ENCODE data around the gene ATP10A. TPM values are rescaled to one million over a fixed set of nuclear protein-coding genes. Genes with fewer than 3 reads are reported as not detected.

Gene ATP10A
- total RNA-seq, 1 experiment from 2014 or later: 0.02 TPM

DNA sequence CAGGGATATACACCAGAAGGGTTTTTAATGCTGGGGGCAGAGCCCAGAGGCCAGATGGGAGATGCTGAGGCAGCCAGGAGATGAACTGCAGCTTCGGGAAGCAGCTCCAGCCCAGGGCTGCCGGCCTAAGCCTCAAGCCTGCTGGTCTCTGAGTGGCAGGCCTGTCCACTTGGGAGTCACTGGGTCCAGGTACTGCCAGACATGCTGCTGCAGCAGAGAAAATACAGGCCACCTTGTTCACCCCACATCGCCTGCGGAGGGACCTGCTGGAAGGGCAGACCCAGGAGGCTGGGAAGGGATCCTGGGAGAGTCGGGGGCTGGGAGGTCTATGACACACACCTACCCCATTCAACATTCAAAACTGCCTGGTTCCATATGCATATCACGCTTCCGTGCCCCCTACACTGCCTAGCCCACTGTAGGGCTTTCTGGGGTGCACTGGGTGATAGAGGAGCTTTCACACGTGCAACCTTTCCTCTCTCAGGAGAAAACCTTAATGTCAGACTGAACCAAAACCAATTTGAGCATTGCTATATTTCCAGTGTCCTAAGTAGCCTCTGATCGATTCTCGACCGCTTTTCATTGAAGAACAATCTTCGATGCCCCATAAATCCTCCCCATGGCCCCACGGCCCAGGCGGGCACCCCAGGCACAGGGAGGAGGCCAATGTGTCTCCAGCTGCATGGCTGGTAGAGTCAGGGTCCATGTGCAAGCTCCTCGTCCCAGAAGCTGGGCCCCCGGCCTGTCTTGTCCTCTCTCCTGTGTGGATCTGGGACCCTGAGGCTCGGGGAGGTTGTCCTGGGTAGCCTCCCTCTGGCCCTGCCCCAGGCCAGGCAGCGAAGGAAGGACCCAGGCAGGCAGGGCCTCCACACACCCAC lies 147.4 kb downstream of the ATP10A start:
- Histone ChIP-seq H3K9ac (ENCODE audit: low read length) (no peak overlapping the region), H3K4me1 (ENCODE audit: control insufficient read depth in 1 of 2, insufficient read depth in 2 of 2, low read length in 2 of 2) (no peaks in the 10 kb centered on the region), H3K27ac (ENCODE audit: low read depth, low read length) (no peak overlapping the region), H2AFZ (ENCODE audit: low read depth, low read length, poor library complexity, severe bottlenecking) (no peak overlapping the region), H3K4me2 (ENCODE audit: low read length) (no peak overlapping the region), H3K79me2 (ENCODE audit: insufficient read depth, low read length) (no peaks in the 10 kb centered on the region), H3K27me3 (ENCODE audit: insufficient read depth, low read length) (no peaks in the 10 kb centered on the region), H3K9me2 (ENCODE audit: insufficient read depth) (no peaks in the 10 kb centered on the region), H3K9me3 (ENCODE audit: control insufficient read depth in 1 of 2, insufficient read depth in 1 of 2, low read depth in 1 of 2, low read length in 2 of 2) (peaks cover 4 to 15% of the 10 kb centered on the region in 2 experiments; a peak in 2 of 4 replicates), H3K4me3 (replicated peaks in 1 of 2; ENCODE audit: low read depth in 1 of 2, low read length in 2 of 2) (no peak overlapping the region), H3K36me3 (ENCODE audit: control insufficient read depth in 1 of 2, insufficient read depth in 2 of 2, low read length in 2 of 2) (no peaks in the 10 kb centered on the region), H4K20me1 (ENCODE audit: insufficient read depth) (no peaks in the 10 kb centered on the region)
- TF ChIP-seq EZH2phosphoT487 (IDR thresholded peaks at IDR 0.05; ENCODE audit: borderline replicate concordance): no peak
- no peak for TF ChIP-seq FOSL1 (IDR thresholded peaks at IDR 0.05; ENCODE audit: low read depth)
- TF ChIP-seq POLR2AphosphoS5 (IDR thresholded peaks at IDR 0.05; ENCODE audit: low read depth, low read length): no peak
- no peak for TF ChIP-seq ELF1 (IDR thresholded peaks at IDR 0.05; ENCODE audit: borderline replicate concordance, low read depth)
- no peak for TF ChIP-seq SRF (IDR thresholded peaks at IDR 0.05; ENCODE audit: low read depth)
- TF ChIP-seq, protein P1, sequence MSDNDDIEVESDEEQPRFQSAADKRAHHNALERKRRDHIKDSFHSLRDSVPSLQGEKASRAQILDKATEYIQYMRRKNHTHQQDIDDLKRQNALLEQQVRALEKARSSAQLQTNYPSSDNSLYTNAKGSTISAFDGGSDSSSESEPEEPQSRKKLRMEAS (IDR thresholded peaks at IDR 0.05): no peak
- TF ChIP-seq, protein P2, sequence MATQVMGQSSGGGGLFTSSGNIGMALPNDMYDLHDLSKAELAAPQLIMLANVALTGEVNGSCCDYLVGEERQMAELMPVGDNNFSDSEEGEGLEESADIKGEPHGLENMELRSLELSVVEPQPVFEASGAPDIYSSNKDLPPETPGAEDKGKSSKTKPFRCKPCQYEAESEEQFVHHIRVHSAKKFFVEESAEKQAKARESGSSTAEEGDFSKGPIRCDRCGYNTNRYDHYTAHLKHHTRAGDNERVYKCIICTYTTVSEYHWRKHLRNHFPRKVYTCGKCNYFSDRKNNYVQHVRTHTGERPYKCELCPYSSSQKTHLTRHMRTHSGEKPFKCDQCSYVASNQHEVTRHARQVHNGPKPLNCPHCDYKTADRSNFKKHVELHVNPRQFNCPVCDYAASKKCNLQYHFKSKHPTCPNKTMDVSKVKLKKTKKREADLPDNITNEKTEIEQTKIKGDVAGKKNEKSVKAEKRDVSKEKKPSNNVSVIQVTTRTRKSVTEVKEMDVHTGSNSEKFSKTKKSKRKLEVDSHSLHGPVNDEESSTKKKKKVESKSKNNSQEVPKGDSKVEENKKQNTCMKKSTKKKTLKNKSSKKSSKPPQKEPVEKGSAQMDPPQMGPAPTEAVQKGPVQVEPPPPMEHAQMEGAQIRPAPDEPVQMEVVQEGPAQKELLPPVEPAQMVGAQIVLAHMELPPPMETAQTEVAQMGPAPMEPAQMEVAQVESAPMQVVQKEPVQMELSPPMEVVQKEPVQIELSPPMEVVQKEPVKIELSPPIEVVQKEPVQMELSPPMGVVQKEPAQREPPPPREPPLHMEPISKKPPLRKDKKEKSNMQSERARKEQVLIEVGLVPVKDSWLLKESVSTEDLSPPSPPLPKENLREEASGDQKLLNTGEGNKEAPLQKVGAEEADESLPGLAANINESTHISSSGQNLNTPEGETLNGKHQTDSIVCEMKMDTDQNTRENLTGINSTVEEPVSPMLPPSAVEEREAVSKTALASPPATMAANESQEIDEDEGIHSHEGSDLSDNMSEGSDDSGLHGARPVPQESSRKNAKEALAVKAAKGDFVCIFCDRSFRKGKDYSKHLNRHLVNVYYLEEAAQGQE (IDR thresholded peaks at IDR 0.05; ENCODE audit: low read depth): no peak
- no peak for TF ChIP-seq CBX3 (IDR thresholded peaks at IDR 0.05; ENCODE audit: low read depth)
- TF ChIP-seq RAD21 (IDR thresholded peaks at IDR 0.05; ENCODE audit: low read depth): no peak
- TF ChIP-seq YY1 (IDR thresholded peaks at IDR 0.05; ENCODE audit: extremely low read depth, insufficient replicate concordance, low read depth, low read length): no peak
- TF ChIP-seq EGR1 (IDR thresholded peaks at IDR 0.05; ENCODE audit: low read depth): no peak
- no peak for TF ChIP-seq ZFX (IDR thresholded peaks at IDR 0.05)
- TF ChIP-seq TCF7L2 (IDR thresholded peaks at IDR 0.05; ENCODE audit: borderline replicate concordance, extremely low read depth, insufficient read depth, insufficient read length): no peak
- TF ChIP-seq EZH2 (IDR thresholded peaks at IDR 0.05): no peak
- TF ChIP-seq POLR2A (IDR thresholded peaks at IDR 0.05; ENCODE audit: borderline replicate concordance, extremely low read depth, insufficient read depth, insufficient read length): no peak
- no peak for DNase-seq (ENCODE audit: low read depth, low spot score)
- ChIA-PET CTCF (no interaction called here), POLR2A (no interaction called here), RAD21 (ENCODE audit: low non-redundant PET in 1 of 2, low total read pairs in 2 of 2, uncharacterized antibody in 2 of 2, unreplicated experiment in 2 of 2) (no interaction called here)
- ATAC-seq: no peak
- intact Hi-C loops (cut with micrococcal nuclease): no loop called here
- no TSS peak for BruUV-seq (replicated peaks)
